NCI-H2196 (cell line): Measurements from ENCODE around the gene CCDC102B.
"Not testable (repeated sequence)": the region's sequence is repeated elsewhere in the genome, so short reads cannot be mapped to it uniquely, and the experiment has no call there.

Source experiments
- DNase-seq: peaks from one replicate; lab custom pipeline; 2025; ENCODE audit not compliant: unreplicated experiment; lab: John Stamatoyannopoulos, UW

The CCDC102B gene

DNA sequence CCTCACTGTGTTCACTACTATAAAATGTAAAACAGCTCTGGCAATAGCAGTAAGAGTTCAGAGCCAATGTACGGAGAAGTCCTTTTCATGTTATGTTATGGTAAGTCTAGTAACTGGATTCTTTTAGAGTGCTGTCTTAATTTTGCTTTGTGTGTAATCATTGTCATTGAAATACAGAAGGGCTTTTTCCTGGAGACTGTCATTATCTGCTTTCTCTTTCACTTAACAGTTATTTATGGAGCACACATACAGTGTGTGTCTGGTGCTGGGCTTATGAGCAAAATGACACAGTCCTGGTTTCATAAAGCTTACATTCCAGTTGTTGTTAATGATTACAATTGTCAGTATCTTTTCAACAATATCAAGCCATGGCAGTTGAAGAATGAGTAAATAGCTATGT is 95.5 kb downstream of the CCDC102B start:
- no peak for DNase-seq

DNA sequence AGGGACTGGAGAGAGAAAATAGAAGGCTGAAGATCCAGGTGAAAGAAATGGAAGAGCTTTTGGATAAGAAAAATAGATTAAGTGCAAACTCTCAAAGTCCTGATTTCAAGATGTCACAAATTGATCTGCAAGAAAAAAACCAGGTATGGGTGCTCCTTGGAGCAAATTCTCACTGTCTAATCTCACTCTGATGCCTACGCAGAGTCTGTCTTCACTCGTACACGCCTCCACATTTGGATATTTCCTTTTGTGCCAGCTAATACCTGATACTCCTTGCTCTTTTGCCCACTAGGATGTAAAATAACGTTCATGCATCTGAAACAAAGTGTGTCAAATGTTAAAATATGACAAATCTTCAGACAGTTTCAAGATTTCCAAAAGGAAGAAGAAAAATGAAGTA is 99.4 kb downstream of the CCDC102B start:
- DNase-seq, result no peak

DNA sequence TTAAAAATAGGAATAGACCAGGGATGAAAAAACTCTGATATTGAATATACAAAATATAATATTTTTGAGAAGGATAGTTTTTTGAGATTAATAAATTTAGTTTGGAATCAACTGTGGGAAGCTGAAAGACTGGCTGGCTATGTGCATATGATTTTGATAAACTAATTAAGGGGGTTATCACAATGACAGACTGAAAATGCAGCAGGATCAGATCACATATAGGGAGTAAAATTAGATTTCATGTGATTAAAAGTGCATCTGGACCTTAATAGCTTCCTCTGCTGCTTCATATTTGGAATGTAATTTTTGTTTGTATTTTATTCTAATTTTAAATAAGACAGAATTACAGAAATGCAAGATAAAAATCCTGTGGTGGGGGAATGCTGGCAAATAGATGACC is 111.7 kb downstream of the CCDC102B start:
- DNase-seq, result no peak

DNA sequence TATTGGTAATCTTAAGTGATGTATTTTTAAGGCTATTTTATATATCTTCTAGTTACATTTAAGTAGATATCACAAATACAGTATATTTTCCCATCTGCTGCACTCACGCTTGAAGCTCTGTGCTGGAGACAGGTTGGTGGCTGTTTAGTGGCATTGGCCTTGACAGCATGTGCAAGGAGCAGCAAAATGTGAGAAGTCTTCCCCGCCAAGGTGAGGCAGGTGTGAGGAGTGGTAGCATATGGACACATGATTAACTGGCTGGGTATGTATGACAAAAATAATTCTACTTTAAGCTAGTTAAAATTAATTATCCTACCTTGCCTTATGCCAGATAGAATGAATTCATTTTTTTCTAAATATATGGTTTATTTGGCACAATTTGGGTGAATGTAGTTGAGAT is 117.2 kb downstream of the CCDC102B start:
- no peak for DNase-seq

DNA sequence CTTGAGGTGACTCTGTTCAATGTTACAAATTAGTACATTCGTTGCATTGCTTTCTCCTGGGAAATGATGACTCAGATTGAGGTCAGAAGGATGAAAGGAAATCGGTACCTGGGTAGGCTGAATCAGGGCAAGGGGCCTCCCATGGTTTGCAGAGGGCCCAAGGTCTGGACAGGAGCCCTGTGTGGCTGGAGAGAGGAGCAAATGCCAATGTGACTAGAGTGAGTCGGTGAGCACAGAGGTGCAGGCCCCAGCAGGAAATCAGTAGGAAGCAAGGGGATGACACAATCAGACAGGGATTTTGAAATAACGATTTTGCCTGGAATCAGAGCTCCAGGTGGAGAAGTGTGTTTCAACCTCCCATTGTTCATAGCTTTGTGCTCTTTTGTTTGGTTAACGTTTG is 118.9 kb downstream of the CCDC102B start:
- DNase-seq, result no peak

DNA sequence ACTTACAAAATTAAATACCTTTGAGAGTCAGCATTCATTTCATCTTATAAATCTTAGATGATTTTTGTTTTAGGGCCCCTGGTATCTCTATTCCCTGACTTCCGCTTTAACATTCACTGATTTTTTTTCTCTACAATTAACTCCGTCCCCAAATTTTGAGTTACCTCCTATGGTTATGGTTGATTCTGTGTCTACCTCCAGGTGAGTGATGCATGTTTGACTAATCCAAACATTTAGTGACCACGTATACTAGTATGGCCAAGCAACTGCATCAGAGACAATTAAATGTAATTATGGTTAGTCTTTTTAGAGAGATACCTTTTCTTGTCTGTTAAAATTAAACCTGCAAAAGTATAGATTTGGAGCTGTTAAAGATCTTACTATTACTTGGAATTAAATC is 120.3 kb downstream of the CCDC102B start:
- no peak for DNase-seq

DNA sequence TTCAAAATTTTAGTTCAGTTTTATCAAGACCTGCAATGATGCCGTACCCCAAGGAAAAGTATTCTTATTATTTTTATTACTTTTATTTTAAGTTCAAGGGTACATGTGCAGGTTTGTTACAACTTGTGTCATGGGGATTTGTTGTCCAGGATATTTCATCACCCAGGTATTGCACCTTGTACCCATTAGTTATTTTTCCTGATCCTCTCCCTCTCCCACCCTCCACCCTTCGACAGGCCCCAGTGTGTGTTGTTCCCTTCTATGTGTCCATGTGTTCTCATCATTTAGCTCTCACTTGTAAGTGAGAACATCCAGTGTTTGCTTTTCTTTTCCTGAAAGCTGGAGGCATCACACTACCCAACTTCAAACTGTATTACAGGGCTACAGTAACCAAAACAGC is 122.0 kb downstream of the CCDC102B start:
- no peak for DNase-seq

DNA sequence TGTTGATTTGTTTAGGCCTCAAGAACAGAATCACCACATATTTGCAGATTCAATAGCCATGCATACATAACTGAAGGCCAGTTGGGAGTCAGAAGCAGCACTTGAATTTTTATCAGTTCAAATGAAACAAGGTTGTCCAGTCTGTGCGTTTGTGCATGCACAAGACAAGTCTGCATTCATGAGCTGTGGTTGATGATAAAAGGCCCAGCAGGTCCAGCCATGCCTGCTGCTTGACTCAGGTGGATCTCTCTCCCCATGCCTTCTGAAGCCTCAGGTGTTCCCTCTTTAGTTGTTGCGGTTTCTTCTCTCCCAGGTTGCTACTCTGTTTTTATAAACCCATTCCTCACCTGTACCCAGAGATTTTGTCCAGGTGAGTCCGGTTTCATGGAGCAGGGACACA is 124.5 kb downstream of the CCDC102B start:
- no peak for DNase-seq

DNA sequence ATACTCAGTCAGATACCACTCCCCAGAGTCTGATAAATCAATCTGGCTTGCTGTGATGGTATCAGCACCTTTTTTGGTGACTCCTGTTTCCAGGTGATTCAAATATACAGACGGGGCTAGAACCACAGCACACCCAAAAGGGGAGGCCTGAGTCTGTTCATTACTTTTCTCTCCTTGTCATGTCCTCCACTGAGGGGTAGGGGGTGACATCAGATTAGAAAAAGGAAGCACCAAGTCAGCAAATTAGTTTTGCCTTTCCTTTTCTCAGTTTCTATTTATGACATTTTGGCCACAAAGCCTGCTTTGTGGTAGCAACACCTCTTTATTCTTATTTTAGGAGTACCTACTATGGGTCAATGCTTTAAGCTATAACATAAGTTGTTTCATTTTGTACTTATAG is 127.4 kb downstream of the CCDC102B start:
- DNase-seq, result no peak

DNA sequence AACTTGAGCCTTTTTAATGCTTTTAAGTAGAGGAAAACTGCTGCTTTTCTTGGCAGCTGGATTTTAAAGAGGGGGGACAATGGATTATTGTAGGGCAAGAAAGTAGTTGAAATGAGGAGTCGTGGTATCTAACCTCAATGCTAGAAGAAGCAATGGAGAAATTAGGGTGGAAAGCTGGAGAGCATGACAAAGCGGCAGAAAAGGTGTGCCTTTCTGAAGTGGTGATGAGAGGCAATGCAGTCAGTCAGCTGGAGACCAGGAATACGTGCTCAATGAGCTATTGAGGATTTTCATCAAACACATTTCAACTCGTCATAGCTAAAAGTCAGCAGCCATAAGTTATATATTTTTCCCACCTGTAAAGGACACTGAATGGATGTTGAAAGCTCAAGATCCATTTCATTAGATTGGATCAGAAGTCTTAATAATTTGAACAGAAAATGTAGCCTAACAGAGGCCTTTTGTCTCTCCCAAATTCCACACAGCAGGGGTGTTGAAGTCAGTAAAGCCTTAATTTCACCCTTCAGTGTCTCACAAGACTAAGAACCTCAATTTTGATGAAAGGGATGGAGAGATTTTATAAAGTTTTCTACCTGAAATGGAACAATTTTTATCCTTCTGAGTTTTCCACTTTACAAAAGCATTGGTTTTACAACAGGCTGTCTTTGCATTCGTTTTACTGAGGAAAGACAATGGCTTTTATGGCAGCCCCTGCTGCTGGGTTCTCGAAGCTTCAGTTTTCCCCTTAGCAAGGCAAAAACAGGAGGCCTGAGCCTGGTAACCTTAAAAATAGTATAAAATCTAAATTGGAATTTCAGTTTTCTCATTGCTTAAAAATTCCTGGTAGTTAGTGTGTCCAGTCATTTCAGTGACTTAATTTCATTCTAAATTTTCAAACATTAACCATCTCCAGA is 131.1 kb downstream of the CCDC102B start:
- DNase-seq, result no peak

DNA sequence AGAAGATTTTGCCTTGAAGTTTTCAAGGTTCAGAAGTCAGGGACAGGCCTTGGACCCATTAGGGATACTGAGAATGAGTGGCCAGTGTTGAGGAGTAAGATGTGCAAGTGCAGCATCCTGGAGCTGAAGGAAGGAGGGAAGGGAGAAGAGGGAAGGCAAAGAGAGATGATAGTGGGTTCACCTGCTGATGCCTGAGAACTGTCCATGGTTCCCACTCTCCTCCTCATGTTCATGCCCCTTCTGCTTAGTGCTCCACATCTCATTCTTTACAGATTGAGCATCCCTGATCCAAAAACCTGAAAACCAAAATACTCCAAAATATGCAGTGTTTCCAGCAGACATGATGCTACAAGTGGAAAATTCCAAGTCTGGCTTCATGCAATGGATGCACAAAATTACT is 137.8 kb downstream of the CCDC102B start:
- DNase-seq, result no peak

DNA sequence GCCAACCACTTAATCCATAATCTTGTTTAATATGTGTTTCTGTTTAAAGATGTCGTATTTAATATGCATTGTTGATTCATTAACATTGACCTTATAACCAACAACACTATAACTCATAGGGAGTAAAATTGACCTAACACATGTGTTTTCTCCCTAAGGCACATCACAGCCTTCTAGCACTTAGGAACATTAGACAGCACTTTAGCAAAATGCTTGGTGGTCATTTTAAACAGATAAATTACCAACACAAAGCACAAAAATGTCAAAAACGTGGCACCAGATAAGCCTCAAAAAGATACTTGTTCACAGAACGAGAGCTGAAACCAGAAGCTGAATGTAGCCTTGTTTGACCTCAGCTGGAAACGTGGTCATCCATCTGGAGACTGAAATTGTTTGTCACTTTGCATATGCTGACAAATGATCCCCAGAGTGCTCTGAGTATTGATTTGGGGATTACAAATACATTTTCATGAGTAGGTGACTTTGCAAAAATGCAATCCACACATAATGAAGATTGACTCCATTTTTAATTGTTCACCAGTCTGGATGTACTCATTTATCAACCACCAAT is 139.2 kb downstream of the CCDC102B start:
- no peak for DNase-seq

DNA sequence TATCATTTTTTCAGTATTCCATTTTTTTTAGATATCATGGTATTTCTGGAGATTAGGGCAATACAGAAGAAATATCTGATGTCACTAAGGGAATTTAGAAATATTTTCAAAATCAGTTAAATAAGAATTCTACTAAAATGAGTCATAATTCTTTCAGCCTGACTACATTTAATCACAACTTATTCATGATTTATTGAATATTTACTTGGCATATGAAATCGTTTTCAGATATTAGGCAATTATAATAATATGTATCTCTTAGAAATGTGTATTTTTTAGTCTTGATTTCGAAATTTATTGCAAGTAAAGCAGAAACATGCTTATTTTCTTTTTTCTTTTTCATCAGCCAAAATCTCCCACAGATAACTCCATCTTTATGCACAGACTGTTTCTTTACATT is 142.2 kb downstream of the CCDC102B start:
- DNase-seq, result no peak

DNA sequence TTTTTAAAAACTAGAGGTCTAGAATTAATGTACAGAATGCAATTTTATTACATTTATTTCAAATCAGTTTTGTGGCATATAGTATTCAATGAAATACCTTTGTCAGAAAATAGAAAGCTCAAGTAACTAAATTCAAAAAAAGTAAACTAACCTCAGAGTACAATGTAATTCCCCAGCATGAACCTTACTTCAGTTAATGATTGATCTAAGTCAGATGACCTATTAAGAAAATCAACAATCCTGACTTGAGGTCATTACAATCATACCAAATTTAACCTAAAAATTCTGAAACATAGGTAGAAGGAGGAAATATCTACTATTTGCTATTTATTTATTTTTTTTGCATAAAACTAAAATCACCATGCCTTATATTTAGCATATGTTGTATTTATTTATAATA is 142.9 kb downstream of the CCDC102B start:
- DNase-seq, result no peak

DNA sequence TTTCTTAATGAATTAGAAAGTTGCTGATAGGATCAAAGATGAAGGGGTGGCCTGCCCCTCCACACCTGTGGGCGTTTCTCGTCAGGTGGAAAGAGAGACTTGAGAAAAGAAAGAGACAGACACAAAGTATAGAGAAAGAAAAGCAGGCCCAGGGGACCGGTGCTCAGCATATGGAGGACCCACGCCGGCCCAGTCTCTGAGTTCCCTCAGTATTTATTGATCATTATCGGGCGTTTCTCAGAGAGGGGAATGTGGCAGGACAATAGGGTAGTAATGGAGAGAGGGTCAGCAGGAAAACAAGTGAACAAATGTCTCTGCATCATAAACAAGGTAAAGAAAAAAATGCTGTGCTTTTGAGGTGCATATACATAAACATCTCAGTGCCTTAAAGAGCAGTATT is 144.3 kb downstream of the CCDC102B start:
- DNase-seq, result no peak

DNA sequence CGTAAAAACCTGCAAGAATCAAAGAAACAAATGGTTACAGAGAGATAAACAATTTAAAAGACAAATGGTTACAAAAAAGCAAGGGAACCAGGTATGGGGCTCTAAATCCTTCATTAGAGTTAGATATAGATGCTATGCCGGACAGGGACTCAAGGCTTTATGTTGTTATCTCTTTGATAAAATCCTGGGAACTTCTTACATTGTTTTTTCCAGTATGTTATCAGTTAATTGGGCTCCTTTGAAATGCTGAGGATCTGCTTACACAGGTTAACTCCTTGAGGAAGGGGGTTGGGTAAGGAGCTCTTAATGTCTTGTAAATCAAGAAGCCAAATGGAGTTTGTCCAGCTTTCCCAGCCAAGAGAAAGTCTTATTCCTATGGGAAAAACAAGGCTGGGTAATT is 146.0 kb downstream of the CCDC102B start:
- DNase-seq, result not testable (repeated sequence)

DNA sequence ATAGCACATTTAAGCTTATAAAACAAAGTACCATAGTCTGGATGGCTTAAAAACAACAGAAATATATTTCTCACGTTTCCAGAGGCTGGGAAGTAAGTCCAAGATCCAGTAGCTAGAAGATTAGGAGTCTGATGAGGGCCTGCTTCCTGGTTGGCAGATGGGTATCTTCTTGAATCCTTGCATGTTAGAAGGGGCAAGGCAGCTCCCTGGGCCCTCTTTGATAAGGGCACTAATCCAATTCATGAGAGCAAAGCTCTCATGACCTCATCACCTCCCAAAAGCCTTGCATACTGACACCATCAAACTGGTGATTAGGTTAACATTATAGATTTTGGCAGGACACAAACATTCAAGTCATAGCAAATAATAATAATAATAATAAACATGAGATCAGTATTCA is 146.4 kb downstream of the CCDC102B start:
- DNase-seq, result no peak

DNA sequence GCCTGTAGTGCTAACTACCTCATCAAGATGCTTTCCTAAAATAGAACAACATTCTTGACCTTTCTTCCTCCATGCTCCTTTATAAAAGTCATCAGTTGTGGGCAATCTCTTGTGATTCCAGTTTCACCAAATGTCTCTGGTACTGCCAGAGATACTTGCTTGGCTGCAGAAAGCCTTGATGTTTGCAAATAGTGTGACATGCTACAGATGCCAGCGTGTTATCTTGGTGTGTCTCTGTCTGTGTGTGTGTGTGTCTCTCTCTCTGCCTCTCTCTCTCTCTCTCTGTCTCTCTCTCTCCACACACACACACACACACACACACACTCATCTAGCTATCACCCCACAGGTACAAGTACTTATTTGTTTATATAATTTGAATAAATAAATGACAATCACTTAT is 146.9 kb downstream of the CCDC102B start:
- DNase-seq, result no peak

DNA sequence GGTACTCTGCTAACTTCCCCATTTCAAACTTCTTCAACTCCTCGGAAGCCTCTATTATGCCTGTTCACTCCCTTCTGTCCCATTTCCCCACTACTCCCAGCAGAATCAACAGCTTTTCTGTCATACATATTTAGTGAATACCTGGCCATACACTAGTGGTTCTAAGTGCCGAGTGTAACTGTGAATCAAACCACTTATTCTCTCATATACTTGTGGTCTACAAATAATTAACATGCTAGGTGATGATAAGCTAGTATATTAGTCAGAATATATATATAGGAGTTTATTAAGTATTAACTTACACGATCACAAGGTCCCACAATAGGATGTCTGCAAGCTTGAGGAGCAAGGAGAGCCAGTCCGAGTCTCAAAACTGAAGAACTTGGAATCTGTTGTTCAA is 150.7 kb downstream of the CCDC102B start:
- DNase-seq, result no peak

DNA sequence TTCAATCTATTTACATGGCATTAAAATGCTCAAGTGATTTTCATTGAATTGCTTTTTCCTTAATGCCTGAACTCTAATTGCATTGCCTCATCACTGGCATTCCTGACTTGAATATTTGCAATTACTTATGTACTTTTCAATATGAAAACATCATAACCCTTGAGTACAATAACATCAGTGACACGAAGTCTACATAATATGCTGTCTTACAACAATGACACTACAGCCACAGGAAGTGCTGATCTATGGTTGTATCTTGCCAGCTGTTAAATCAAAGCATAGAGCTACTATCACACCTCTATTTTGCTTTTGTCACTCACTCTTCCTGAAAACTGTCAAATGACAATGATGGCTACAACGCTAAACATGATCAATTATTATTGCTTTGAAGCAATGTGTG is 156.9 kb downstream of the CCDC102B start:
- DNase-seq, result no peak

DNA sequence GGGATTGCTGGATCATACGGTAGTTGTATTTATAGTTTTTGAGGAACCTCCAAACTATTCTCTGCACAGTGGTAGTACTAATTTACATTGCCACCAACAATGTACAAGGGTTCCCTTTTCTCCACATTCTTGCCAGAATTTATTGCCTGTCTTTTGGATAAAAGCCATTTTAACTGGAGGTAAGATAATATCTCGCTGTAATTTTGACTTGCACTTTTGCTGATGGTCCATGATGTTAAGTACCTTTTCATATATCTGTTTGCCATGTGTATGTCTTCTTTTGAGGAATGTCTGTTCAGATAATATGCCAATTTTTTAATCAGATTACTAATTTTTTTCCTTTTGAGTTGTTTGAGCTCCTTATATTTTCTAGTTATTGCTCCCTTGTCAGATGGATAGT is 158.8 kb downstream of the CCDC102B start:
- DNase-seq, result no peak

DNA sequence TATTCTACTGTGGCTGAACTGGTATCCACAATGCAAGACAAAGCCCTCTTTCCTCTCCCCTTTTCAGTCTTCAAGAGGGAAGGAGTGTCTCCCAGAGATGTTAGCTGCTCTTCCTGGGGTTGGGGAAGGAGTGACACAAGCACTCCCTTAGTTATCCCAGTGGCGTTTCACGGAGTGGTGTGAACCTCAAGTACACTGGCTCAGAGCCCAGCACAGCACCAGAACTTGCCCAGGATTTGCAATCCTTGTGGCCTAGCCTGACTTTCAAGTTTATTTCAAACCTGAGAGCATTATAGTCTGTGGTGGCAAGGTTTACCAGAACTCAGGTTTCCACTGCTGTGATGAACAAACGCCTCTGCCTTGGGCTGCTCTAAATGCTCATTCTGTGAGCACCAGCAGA is 162.5 kb downstream of the CCDC102B start:
- DNase-seq, result no peak

DNA sequence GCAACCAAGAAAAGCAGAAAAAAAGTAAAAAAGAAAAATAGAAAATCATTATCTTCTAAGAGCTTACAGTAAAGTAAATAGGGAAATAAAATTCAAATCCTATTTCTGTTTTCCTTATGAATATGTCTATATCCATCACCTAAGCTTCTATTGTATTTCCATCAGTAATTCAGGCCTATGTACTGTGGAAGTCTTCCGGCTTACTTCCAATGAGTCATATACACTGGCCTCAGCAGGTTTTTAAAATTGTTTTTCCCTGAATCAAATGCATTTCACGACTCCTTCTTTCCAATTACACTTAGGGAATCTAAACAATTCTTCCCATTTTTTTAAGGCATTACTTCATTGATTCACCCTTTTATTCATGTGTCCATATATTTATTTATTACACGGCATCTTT is 164.7 kb downstream of the CCDC102B start:
- DNase-seq, result no peak
